Activated CD8-positive, alpha-beta memory T cell treated with anti-CD3 and anti-CD28 coated beads for 1 hour (primary cell): ENCODE measurements around the gene PARP6.

ENCODE experiments used
- DNase-seq, 2 donors: peaks; one replicate each; pipeline ENCODE4 v3.0.0-alpha.2; 2020; ENCODE audit warnings: low read depth in 1 of 2; ENCODE audit errors: extremely low read depth in 1 of 2

PARP6 gene

DNA sequence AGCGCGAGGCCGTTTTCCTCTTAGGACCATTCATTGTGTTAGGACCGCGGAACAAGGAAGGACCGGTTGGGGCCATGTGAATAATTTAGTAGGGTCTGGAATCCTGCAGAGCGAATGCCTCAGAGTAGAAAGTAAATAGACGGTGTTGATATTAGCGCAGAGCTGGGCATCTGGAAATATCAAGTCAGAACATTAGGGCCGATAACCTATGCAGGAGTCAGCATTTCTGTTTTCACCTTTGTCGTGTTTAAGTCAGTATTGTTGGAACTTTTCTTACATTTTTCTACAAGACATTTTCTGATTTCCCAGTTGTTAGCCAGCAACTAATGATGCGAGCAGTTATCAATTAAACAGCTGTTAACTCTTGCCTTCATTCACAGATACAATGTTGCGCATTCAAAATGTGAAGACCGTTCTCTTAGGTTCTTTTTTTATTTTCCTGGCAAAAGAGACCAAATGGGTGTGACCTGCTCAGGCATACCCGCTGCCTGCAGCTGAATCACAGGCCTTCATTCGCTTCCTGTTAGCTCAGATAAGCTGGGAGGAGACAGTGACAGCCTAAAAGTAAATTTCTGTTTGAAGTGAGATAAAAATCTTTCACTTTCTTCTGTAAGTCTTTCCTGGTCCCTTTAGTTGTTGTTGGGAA, 40.4 kb downstream of the PARP6 start:
- peak in 1 of 2 donors; percentile 24 for DNase-seq

DNA sequence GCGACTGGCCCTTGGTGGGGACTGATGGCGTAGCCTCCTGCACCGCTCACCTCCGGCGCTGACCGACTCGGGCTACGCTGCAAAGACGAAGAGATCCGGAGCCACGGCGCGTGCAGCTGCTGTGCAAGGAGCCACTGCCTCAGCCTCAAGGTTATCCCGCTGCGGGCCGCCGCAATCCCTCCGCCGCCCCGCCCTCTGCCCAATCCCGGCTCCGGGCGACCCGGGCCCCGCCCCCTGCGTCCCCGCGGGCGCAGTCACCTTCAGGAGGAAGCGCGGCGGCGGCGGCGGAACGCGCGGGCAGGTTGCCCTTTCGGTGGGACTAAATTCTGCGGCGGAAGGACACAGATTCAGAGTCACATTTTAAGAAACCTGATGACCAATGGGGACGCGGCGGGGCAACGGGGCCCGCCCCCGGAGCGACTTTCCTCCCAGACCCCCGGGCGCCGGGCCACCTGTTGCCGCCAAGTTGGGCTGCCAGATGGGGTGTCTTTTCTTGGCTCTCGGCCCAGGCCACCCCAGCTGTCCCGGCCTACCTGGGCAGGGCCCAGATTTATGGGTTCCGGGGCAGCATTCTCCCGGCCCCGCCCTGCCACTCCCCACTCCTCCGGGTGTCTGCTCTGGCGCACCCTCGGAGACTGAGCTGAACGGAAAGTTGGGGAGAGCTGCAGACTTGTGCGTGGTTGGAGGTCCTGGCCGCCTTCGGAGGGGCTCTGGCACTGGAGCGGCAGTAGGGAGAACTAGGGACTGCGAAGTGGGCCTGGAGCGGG, 41.1 kb downstream of the PARP6 start, which contains the start of gene PKM:
TSS of gene PKM (minus strand) at position 125 of the 767 bp plus-strand sequence. CDS start 12,093 bp downstream, outside the sequence.
- DNase-seq = peak; percentile 82 to 83

DNA sequence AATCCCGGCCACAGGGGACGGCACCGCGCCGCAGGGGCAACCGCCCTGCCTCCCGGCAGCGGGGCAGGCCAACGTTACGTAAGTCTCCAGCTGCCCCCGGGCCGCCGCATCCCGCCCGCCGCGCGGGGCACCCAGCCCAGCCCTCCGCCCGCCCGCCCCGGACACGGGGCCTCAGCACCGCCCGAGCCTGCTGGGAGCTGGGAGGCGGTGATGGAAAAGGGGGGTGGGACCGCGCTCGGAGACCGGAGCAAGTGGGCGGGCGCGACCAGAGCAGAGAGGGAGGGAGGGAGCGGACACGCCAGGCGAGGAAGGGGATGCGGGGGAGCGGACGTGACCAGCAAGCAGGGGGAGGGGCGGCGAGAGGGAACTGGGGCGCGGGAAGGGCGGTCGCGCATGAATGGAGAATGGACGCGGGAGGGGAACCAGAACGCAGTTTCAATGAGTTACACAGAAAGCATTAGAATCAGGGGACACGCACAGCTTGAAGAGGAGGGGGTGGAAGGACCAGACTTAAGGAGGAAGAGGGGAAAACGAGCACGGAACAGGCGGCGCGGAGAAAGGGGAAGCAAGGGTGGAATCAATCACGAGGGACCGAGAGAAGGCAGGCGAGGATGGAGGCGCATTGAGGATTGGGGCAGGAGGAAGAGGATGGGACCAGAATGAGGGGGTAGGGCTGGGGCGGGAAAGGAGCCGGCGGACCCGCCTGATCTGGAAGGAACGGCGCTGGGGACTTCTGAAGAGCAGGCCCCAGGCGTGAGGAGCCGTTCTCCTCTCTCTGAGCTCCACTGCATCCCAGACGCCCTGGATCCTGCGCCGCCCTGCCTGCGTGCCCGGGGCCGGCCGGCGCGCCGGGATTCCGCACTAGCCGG, 41.9 kb downstream of the PARP6 start:
- DNase-seq = peak in 1 of 2 donors; percentile 52

DNA sequence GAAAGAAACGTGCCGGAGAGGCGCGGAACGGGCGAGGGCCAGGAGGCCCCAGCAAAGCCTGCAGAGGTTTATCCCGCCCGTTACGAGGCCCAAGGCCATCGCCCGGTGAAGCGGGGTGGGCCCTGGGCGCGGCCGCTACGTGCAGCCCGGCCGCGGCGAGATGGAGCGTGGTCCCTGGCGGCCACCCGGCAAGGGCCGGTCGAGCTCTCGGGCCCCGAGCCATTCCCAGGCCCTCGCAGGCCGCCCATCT, 42.5 kb downstream of the PARP6 start:
- DNase-seq = peak in 1 of 2 donors; percentile 15

DNA sequence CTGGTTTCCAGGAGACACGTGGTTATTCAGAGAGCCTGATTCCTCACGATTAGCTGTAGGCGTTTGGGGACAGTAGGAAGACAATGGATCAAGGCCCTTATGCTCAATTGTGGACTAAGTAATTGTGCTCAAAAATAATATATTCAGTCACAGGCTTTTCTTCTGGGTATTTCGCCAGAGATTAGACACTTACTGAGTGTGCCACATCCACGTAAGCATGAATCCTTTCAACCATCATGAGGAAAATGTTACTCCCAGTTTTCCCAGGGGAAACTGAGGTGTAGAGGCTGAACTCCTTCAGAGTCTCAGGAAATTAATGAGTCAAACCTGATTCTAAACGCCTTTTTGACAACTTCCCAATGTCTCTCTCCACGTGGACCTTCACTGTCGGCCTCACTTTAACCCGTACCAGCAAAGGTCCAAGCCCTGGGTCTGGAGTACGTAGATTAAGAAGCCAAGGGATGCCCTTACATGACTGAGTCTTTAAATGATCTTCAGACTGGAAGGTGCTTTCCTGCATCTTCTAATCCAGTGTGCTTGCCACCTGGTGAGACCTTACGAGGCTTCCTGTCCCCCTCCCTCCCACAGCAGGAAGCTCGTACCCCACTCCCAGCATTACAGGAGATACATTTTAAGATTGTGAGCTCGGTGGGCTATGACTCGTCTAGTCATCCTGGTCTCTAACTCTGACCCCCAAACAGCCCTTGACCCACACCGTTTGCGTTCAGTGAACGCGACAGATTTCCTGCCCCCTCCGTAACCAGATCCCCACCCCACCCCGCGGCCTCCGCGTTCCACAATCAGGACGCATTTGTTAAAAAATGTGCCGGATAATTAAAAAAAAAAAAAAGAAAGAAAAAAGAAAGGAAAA, 43.0 kb downstream of the PARP6 start:
- no peak for DNase-seq

DNA sequence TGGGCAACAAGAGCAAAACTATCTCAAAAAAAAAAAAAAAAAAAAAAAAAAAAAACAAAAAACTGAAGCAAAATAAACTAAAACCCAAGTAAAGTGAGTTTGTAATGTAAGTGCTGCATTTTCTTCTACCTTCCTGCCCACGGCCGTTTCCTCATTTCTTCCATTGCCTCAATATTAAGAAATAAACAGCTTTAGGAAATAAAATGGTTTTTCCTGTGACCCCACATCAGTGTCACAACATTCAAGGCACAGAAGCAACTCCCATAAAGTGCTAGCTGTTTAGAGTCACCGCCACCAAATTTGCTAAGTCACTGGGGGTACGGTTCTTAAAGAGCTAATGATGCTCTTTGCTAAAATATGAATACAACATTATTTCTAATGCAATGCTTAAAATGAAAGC, 44.6 kb downstream of the PARP6 start:
- no peak for DNase-seq

DNA sequence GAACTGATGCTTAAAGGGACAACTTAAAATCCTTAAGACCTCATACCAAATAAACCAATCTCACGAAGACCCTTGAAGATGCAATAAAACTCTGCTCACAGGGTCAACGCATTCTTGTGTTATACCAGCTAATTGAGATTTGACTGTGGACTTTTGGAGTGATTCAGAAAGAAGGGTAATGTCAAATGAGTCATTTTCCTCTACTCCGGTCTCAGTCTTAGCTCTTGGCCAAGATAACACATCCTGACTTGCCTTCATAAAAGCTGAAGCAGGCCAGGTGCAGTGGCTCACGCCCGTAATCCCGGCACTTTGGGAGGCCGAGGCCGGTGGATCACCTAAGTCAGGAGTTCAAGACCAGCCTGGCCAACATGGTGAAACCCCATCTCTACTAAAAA, 45.2 kb downstream of the PARP6 start:
- DNase-seq = no peak

DNA sequence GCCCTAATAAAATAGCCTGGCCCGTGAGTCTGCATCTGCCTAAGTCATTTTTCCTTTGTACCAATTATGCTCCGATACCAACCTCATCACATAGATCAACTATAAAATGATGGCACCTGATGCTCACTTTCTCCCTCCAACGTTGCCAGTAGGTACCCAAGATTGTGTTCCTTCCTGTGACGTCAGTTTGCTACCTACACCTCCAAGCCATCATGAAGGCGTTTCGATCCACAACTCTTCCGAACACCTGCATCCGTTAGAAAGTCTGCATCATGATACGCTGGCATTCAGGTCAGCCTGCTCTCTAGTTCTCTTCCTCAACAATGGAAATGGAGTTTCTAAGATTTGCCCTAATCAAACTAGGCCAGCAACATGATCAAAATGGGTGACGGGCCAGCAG, 49.1 kb downstream of the PARP6 start:
- DNase-seq = no peak

DNA sequence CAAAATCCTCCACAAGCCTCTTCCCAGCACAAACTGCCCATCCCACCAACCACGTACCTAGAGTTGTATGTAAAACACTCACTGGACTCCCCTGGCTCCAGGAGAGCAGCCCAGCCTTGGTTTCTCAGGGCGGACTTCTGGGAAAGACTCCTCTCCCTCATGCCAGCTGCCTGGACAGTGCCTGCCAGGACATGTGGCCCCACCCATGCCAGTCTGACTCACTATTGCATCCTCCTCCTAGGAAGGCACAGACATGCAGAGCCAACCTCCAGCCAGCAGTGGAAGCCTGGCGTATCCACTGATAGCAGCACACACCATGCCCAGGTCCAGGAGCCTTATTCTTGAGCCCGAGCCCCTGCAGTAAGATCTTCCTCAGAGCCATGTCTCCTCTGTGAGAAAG, 50.0 kb downstream of the PARP6 start:
- no peak for DNase-seq

DNA sequence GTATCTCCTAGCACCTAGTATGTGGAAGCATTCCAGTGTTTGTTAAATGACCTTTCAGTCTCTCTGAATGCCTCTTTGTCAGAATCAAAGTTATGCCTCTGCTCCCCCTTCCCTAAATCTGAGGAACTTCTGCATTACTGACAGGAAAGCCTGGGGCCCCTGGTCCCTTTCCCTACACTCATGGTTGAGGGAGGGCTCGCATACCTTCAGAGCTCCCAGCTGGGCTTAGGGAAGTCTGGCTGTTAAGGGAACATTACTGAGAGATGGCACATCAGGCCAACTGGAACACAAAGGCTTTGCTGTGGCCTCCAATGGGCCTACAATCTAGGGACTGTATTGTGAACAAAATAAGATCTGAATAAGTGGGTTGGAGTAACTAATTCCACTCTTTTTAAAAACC, 51.7 kb downstream of the PARP6 start:
- DNase-seq = no peak

DNA sequence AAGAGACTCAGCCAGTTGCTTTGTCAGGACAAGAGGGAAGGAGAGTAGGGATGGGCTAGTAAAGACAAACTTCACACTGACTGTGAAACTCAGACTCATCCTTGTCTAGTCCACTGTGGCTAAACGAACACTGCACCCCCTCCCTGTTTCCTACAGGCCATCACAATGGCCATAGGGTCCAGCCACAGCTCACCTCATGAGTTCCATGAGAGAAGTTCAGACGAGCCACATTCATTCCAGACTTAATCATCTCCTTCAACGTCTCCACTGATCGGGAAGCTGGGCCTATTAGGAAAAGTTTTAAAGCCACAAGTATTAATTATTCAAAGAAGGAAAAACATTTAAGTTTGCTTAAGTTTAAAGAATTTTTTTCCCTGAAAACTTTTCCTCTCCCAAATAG, 55.1 kb downstream of the PARP6 start:
- DNase-seq = no peak

DNA sequence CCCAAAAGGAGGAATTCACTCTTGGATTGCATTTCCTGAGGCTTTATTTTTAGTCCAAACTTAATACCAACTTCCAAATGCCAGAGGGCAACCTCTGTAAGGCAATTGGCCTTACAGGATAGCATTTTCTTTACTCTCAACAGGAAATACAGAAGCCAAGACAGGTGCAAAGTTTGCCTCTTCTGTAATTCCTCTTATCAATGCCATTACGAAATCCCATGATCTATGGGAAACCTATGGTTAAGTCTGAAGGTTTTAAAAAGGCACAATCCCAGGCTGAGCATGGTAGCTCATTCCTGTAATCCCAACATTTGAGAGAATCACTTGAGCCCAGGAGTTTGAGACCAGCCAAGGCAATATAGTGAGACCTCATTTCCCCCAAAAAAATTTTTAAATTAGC, 56.3 kb downstream of the PARP6 start:
- no peak for DNase-seq

DNA sequence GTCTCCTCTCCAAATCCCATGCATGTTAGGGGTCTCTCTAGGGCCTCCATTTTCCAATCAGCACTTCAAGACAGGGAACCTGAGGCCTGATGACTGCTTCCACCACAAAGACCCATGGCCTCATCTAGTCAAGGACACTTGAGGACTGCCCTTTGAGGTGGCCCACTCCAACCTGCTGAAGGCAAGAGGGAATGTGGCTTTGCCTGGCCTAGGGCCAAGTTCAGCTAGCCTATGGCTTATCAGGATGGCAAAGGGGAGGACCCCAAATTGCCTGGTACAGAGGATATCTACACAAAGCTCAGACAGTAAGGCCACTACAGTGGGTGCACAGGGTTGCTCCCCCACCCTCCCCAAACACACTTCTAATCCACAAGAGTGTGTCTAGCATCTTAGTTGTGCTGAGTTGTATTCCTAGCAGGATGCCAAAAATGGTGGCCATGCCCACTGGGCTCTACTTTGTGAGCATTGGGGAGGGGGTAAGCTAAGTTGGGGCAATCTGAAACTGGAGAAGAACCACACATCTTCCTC, 64.7 kb downstream of the PARP6 start:
- DNase-seq = no peak

DNA sequence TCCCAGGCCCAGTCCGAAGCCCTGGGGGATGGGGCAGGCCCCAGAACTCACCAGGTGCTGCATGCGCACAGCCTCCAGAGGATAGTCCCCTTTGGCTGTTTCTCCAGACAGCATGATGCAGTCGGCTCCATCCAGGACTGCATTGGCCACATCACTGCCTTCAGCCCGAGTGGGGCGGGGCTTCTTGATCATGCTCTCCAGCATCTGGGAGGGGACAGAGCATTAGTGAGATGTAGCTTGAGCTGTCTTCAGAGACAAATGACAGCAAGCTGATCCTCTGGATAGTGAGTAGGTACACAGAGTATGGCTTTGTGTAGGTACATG, 65.7 kb downstream of the PARP6 start:
- DNase-seq = no peak

DNA sequence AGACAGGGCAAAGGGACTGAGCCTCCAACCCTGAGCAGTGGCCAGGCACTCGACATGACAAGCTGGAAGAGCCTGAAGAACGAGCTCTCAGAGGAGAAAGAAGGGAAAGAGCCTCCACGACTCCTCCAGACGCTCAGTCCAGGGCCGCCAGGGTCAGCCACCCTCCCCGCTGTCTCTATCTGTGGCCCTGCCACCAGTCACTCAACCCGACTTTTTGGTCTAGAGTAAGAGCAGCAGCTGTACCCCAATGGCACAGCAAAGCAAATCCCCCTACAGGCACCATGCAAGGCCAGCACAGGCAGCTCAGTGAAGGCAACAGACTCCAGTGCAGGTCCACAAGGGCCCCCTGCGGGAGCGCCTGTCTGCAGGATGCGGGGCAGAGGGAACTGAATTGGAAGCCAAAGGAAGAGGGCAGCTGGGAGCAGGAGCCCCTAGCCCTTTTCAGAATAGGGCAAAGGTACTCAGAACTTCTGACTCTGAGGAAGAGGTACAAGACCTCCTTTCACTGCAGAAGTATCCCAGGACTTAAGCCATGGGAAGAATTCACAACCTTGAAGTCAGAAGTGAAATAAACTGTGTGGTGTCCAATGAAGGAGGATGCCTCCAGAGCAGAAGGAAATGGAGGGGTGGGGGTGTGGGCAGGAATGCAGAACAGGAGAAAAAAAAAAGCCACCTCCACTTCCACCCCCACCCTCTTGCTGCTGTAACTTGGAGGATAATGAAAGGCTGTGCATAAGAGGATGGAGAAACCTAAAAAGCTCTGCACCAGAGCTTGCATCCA, 66.3 kb downstream of the PARP6 start:
- no peak for DNase-seq

DNA sequence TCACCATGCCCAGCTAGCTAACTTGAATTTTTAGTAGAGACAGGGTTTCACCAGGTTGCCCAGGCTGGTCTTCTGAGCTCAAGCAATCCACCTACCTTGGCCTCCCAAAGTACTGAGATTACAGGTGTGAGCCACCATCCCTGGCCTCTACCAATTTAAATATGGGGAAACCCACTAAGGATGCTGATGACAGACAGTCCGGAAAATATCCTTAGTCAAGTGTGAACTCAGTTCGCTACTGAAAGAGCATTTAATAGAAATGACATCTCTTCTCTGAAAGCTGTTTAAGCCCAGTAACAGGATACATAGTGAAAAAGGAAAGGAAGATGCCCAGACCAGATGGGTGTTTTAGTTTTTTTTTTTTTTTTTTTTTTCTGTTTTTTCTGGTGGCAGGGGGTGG, 67.1 kb downstream of the PARP6 start:
- DNase-seq = no peak

DNA sequence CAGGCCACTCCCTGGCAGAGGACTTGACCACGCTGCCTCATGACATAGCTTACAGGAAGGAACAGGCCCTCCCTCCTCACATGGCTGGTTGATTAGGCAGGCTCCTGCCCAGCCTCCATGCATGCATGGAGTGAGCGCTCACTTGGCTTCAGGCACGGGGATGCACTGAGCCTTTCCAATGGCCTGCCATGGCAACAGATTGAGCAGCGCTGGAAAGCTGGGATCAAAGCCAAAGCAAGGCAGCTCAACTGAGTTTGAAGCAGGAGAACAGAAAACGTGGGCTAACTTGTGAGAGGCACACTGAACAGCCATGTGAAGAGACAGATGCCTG, 68.9 kb downstream of the PARP6 start:
- no peak for DNase-seq

DNA sequence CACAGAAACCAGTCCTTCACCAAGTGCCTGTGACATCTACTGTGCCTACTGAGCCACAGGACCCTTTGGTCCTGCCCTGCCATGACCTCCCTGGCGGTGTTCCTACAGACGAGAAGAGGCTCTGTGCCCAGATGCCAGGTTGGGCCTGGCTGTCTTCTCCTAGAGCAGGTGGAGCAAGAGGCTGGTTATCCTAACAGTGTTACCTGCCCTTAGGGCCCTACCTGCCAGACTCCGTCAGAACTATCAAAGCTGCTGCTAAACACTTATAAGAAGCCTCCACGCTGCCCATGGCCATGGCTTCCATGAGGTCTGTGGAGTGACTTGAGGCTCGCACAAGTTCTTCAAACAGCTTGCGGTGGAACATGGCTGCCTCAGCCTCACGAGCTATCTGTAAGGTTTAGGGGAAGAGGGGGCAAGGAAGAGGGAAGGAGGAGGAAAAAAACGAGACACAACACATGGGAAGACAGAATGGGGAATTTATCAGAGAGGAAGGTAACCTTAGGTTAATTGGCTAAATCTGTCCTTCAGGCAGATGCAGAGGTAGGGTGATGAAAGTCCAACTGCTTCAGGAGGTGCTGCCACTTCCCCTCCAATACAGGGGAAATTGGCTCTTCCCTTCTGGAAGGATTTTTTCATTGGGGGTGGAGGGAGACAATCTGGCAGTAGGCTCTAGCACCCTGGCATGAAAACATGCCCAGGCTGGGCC, 69.4 kb downstream of the PARP6 start:
- no peak for DNase-seq

DNA sequence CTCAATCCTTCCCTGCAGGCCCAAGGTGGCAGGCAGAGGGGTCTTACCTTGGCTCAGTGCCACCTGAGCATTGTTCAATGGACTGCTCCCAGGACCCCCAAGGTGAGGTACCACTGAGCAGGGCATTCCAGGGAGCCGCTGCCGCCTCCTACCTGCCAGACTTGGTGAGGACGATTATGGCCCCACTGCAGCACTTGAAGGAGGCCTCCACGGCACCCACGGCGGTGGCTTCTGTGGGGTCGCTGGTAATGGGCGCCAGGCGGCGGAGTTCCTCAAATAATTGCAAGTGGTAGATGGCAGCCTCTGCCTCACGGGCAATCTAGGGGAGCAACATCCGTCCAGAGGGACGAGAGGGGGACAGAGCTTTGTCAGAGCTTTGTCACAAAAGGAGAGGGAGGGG, 70.1 kb downstream of the PARP6 start:
- no peak for DNase-seq
